Astrocyte of the cerebellum (primary cell): ENCODE measurements around the gene IQCE.

ENCODE experiments used
- DNase-seq: peaks from one replicate; pipeline ENCODE4 v3.0.0-alpha.2; 2011; ENCODE audit warnings: low read depth
- H3K4me3 ChIP-seq: 2 replicates; pipeline ENCODE4 v1.5.1; 2011; ENCODE audit warnings: mild to moderate bottlenecking, low read depth, low read length, moderate library complexity
- CTCF ChIP-seq: IDR thresholded peaks from 2 replicates; pipeline ENCODE4 v1.5.1; 2012; ENCODE audit warnings: low read length, low read depth, moderate library complexity, mild to moderate bottlenecking; ENCODE audit errors: missing control alignments
- in situ Hi-C: cut with HindIII; loops from 2 replicates; pipeline ENCODE4 v1.10.0; 2017; ENCODE audit warnings: low sequenced_read_pairs

The IQCE gene

DNA sequence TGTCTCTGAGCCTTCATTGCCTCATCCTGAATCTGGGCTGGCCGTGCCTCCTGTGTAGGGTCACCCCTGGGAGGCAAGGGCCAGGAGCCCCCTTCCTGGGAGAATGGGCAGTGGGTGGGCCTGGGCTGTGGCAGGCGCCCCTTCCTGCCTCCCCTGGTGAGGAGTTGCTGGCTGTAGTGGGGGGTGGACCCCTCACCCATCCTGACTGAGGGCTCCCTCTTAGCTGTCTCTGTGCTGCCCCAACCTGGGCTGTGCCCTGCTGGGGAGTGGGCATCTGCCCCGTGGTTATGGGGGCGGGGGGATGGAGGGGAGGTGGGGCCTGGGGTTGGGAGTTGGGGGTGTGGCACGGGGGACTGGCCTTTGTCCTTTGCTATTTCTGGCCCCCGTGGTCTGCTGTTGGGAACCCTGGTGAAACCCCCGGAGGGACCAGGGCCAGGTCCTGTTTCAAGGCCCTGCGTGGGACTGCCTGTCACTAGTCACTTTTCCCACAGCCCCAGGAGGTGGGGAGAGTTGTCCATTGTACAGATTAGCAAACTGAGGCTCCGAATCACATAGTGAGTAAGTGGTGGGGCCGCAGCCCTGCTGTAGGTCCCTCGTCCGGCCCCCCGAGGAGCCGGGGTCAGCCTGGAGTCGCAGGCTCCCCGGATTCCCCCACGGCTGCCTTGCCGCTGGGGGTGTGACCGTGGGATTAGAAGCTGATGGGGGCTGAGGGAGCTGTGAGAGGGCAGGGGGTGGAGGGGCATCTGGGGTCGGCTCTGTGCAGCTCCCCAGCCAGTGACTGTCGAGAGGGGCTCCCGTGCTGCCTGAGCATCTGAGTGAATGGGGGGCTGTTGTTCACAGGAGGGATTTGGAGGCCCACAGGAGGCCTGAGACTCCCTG is 75.7 kb downstream of the IQCE start:
- in situ Hi-C loops = no loop called here
- peak overlapping the region; percentile 90 for H3K4me3 ChIP-seq
- no peak for DNase-seq
- no peak for TF ChIP-seq CTCF

- no peak for TF ChIP-seq CTCF
- in situ Hi-C loops = no loop called here
Observed at GRCh38 chr7:2635148-2635668, 76.4 kb downstream of the IQCE start.

GRCh38 chr7:2635810-2636701 is 77.3 kb downstream of the IQCE start:
- in situ Hi-C loops = no loop called here
- peak; percentile 68 for DNase-seq
- no peak for TF ChIP-seq CTCF
- H3K4me3 ChIP-seq = no peak overlapping the region

More at GRCh38 chr7:2635148-2635668, 76.4 kb downstream of the IQCE start:
- H3K4me3 ChIP-seq = peak overlapping the region; percentile 21
- no peak for DNase-seq

DNA sequence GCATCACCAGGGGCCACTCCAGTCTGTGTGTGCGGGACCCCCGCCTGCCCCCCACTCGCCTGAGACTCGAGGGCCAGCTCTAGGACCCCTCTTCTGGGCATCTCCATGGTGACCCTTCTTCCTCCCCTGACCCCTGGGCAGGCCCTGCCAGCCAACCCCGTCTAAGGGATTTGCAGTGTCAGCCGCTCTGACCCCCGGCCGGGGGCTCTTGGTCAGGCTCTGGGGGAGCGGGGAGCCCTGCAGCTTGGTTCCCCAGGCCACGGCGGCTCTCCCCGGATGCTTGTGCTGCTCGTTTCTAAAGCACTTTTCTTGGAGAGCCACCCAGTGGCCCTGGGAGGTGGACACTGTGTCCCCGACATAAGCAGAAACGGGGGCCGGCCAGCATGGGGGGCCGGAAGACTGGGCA is 78.3 kb downstream of the IQCE start:
- TF ChIP-seq CTCF = no peak
- no peak for DNase-seq
- H3K4me3 ChIP-seq = no peak overlapping the region
- in situ Hi-C loops = no loop called here

DNA sequence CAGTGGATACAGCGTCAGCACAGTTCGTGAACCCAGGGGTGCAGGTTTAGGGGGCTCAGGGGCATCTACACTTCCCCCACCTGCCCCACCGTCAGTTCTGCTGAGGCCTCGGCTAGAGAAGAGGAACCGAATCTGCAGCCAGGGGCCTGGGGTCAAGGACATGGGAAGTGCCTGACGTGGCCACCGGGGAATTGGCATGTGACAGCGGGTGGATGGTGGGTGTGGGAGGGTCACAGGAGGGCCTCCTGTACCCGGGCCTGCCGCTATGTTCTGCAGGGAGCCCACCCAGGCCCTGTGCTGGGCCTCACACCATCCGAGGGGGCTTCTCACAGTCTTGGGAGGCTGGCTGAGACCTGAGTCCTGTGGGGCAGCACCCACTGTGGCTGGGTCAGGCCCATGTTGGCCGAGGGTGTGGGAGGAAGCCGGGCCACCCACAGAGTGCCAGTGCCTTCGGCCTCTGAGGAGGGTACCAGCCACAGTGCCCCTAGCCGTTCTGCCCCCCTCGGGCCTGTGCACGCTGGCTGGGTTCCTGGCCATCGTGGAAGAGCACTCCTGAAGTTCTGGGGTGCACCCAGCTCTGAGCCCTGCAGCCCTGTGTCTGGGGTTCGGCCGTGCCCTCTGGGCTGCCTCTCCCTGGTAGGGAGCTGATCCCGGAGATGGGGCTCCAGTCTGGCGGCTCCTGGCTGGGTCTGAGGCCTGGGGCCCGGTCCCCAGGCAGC is 78.9 kb downstream of the IQCE start:
- DNase-seq = no peak
- H3K4me3 ChIP-seq = no peak overlapping the region
- TF ChIP-seq CTCF = no peak
- in situ Hi-C loops = no loop called here
